ENCODE measurements around the gene TIGD3.

The TIGD3 gene

GRCh38 chr11:65357856-65358356 is 3.4 kb downstream of the TIGD3 start:
- H3K4ac ChIP-seq (ENCODE audit: low read length) = no peak overlapping the region
- no peak overlapping the region for H3K23ac ChIP-seq (ENCODE audit: low read depth, low read length, poor library complexity)
- H3K27ac ChIP-seq (replicated peaks; ENCODE audit: low read length) = no peak overlapping the region
- H3K9me3 ChIP-seq (replicated peaks in 1 of 2; ENCODE audit: control insufficient read depth in 2 of 2, insufficient read depth in 1 of 2, low read depth in 1 of 2, low read length in 2 of 2) = no peaks in the 10 kb centered on the region
- H2AFZ ChIP-seq (ENCODE audit: low read length) = no peak overlapping the region
- peak overlapping the region; percentile 11 for H3K18ac ChIP-seq (ENCODE audit: low read length)
- no peak overlapping the region for H2BK12ac ChIP-seq (ENCODE audit: low read length)
- H2AK5ac ChIP-seq (ENCODE audit: low read depth, low read length) = no peak overlapping the region
- no peak overlapping the region for H2BK15ac ChIP-seq (ENCODE audit: low read length)
- no peak overlapping the region for H2BK120ac ChIP-seq (ENCODE audit: low read depth, low read length)
- peaks cover 16 to 28% of the 10 kb centered on the region in 2 donors for H3K4me1 ChIP-seq (ENCODE audit: control insufficient read depth in 2 of 2, insufficient read depth in 1 of 2, low read depth in 1 of 2, low read length in 2 of 2)
- peaks cover 0 to 15% (median 0%) of the 10 kb centered on the region in 3 experiments for H3K27me3 ChIP-seq (ENCODE audit: control insufficient read depth in 3 of 3, insufficient read depth in 3 of 3, low read depth in 1 of 3, low read length in 3 of 3)
- no peak overlapping the region for H3K4me3 ChIP-seq (ENCODE audit: low read length in 2 of 2)
- peak overlapping the region; percentile 42 for H2BK5ac ChIP-seq (ENCODE audit: low read length)
- H3K36me3 ChIP-seq (replicated peaks in 1 of 2; ENCODE audit: control insufficient read depth in 2 of 2, insufficient read depth in 2 of 2, low read length in 2 of 2) = peaks cover 2 to 6% of the 10 kb centered on the region in 2 donors
- H3K4me2 ChIP-seq (ENCODE audit: insufficient read depth, low read length, poor library complexity, severe bottlenecking) = no peak overlapping the region
- no peak for DNase-seq (ENCODE audit: low spot score)
- H4K91ac ChIP-seq (ENCODE audit: low read depth, low read length, poor library complexity) = no peak overlapping the region
- no peak overlapping the region for H4K8ac ChIP-seq (ENCODE audit: low read depth, low read length)
- H3K9ac ChIP-seq (ENCODE audit: low read depth, low read length, poor library complexity) = no peak overlapping the region
- H3K14ac ChIP-seq (ENCODE audit: low read length) = no peak overlapping the region
- WGBS, 2 donors (ENCODE audit: extremely low coverage in 2 of 2, insufficient read length in 2 of 2, insufficient replicate concordance in 1 of 2) = no CpG with 5 or more reads among the region's 8 CpGs
- H3K79me1 ChIP-seq (ENCODE audit: low read depth, low read length) = no peaks in the 10 kb centered on the region

DNA sequence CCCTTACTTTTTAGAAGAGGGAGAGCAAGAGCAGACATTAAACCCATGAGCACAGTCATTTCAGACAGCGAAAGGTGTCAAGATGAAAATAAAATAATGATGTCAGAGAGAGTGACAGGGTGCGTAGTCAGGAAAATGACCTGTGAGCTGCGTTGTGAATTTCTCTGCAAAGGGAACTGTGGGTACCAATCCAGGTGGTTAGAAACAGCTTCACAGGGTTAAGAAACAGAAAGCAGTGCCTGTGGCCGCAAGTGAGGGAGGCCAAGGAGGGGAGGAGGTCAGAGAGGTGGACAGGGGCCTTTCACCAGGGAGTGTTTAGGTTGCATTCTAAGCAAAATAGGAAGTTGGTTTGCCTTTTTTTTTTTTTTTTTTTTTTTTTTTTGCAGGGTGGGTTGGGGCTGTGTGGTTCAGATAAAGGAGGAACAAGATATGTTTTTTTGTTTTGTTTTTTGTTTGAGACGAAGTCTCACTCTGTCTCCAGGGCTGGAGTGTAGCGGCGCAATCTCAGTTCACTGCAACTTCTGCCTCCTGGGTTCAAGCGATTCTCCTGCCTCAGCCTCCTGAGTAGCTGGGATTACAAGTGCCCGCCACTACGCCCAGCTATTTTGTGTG is 7.9 kb downstream of the TIGD3 start:
- Histone ChIP-seq H4K8ac (ENCODE audit: low read depth, low read length) (no peak overlapping the region), H3K4me3 (ENCODE audit: low read length in 2 of 2) (no peak overlapping the region), H3K27me3 (ENCODE audit: control insufficient read depth in 3 of 3, insufficient read depth in 3 of 3, low read depth in 1 of 3, low read length in 3 of 3) (no peaks in the 10 kb centered on the region), H2AK5ac (ENCODE audit: low read depth, low read length) (no peak overlapping the region), H3K4me2 (ENCODE audit: insufficient read depth, low read length, poor library complexity, severe bottlenecking) (no peak overlapping the region), H3K4me1 (ENCODE audit: control insufficient read depth in 2 of 2, insufficient read depth in 1 of 2, low read depth in 1 of 2, low read length in 2 of 2) (peaks cover 6% of the 10 kb centered on the region in 2 donors), H4K91ac (ENCODE audit: low read depth, low read length, poor library complexity) (no peak overlapping the region), H3K18ac (ENCODE audit: low read length) (no peak overlapping the region), H2AFZ (ENCODE audit: low read length) (no peak overlapping the region), H3K4ac (ENCODE audit: low read length) (no peak overlapping the region), H3K27ac (replicated peaks; ENCODE audit: low read length) (no peak overlapping the region), H2BK12ac (ENCODE audit: low read length) (no peak overlapping the region), H3K36me3 (replicated peaks in 1 of 2; ENCODE audit: control insufficient read depth in 2 of 2, insufficient read depth in 2 of 2, low read length in 2 of 2) (no peaks in the 10 kb centered on the region), H2BK15ac (ENCODE audit: low read length) (no peak overlapping the region), H2BK5ac (ENCODE audit: low read length) (no peak overlapping the region), H2BK120ac (ENCODE audit: low read depth, low read length) (no peak overlapping the region), H3K14ac (ENCODE audit: low read length) (no peak overlapping the region), H3K9me3 (replicated peaks in 1 of 2; ENCODE audit: control insufficient read depth in 2 of 2, insufficient read depth in 1 of 2, low read depth in 1 of 2, low read length in 2 of 2) (no peaks in the 10 kb centered on the region), H3K79me1 (ENCODE audit: low read depth, low read length) (no peaks in the 10 kb centered on the region), H3K9ac (ENCODE audit: low read depth, low read length, poor library complexity) (no peak overlapping the region), H3K23ac (ENCODE audit: low read depth, low read length, poor library complexity) (no peak overlapping the region)
- no CpG with 5 or more reads among the region's 10 CpGs for WGBS, 2 donors (ENCODE audit: extremely low coverage in 2 of 2, insufficient read length in 2 of 2, insufficient replicate concordance in 1 of 2)
- DNase-seq (ENCODE audit: low spot score) = no peak

DNA sequence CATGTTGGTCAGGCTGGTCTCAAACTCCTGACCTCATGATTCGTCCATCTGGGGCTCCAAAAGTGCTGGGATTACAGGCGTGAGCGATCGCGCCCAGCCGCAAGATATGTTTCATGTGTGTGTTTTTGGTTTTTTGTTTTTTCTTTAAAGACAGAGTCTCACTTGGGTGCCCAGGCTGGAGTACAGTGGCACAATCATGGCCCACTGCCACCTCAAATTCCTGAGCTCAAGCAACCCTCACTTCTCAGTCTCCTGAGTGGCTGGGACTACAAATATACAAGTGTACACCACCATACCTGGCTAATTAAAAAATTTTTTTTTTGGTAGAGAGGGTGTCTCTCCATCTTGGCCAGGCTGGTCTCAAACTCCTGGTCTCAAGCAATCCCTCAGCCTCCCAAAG is 8.4 kb downstream of the TIGD3 start:
- Histone ChIP-seq H2BK12ac (ENCODE audit: low read length) (no peak overlapping the region), H3K4ac (ENCODE audit: low read length) (no peak overlapping the region), H2BK120ac (ENCODE audit: low read depth, low read length) (no peak overlapping the region), H4K8ac (ENCODE audit: low read depth, low read length) (no peak overlapping the region), H3K79me1 (ENCODE audit: low read depth, low read length) (no peaks in the 10 kb centered on the region), H2BK15ac (ENCODE audit: low read length) (no peak overlapping the region), H3K4me3 (ENCODE audit: low read length in 2 of 2) (no peak overlapping the region), H3K23ac (ENCODE audit: low read depth, low read length, poor library complexity) (no peak overlapping the region), H3K18ac (ENCODE audit: low read length) (no peak overlapping the region), H3K4me2 (ENCODE audit: insufficient read depth, low read length, poor library complexity, severe bottlenecking) (no peak overlapping the region), H3K9me3 (replicated peaks in 1 of 2; ENCODE audit: control insufficient read depth in 2 of 2, insufficient read depth in 1 of 2, low read depth in 1 of 2, low read length in 2 of 2) (no peaks in the 10 kb centered on the region), H4K91ac (ENCODE audit: low read depth, low read length, poor library complexity) (no peak overlapping the region), H3K14ac (ENCODE audit: low read length) (no peak overlapping the region), H3K9ac (ENCODE audit: low read depth, low read length, poor library complexity) (no peak overlapping the region), H3K36me3 (replicated peaks in 1 of 2; ENCODE audit: control insufficient read depth in 2 of 2, insufficient read depth in 2 of 2, low read length in 2 of 2) (no peaks in the 10 kb centered on the region), H3K4me1 (ENCODE audit: control insufficient read depth in 2 of 2, insufficient read depth in 1 of 2, low read depth in 1 of 2, low read length in 2 of 2) (peaks cover 6% of the 10 kb centered on the region in 2 donors), H2AFZ (ENCODE audit: low read length) (no peak overlapping the region), H2AK5ac (ENCODE audit: low read depth, low read length) (no peak overlapping the region), H2BK5ac (ENCODE audit: low read length) (no peak overlapping the region), H3K27me3 (ENCODE audit: control insufficient read depth in 3 of 3, insufficient read depth in 3 of 3, low read depth in 1 of 3, low read length in 3 of 3) (no peaks in the 10 kb centered on the region), H3K27ac (replicated peaks; ENCODE audit: low read length) (no peak overlapping the region)
- WGBS, 2 donors (ENCODE audit: extremely low coverage in 2 of 2, insufficient read length in 2 of 2, insufficient replicate concordance in 1 of 2) = no CpG with 5 or more reads among the region's 6 CpGs
- DNase-seq (ENCODE audit: low spot score) = no peak

GRCh38 chr11:65363770-65364169 is 9.2 kb downstream of the TIGD3 start:
- Histone ChIP-seq H3K4me1 (ENCODE audit: control insufficient read depth in 2 of 2, insufficient read depth in 1 of 2, low read depth in 1 of 2, low read length in 2 of 2) (peaks cover 6% of the 10 kb centered on the region in 2 donors), H4K91ac (ENCODE audit: low read depth, low read length, poor library complexity) (no peak overlapping the region), H2AFZ (ENCODE audit: low read length) (no peak overlapping the region), H2BK15ac (ENCODE audit: low read length) (no peak overlapping the region), H3K27ac (replicated peaks; ENCODE audit: low read length) (no peak overlapping the region), H3K4ac (ENCODE audit: low read length) (no peak overlapping the region), H3K79me1 (ENCODE audit: low read depth, low read length) (no peaks in the 10 kb centered on the region), H3K23ac (ENCODE audit: low read depth, low read length, poor library complexity) (no peak overlapping the region), H3K18ac (ENCODE audit: low read length) (no peak overlapping the region), H3K27me3 (ENCODE audit: control insufficient read depth in 3 of 3, insufficient read depth in 3 of 3, low read depth in 1 of 3, low read length in 3 of 3) (no peaks in the 10 kb centered on the region), H2BK5ac (ENCODE audit: low read length) (no peak overlapping the region), H3K9me3 (replicated peaks in 1 of 2; ENCODE audit: control insufficient read depth in 2 of 2, insufficient read depth in 1 of 2, low read depth in 1 of 2, low read length in 2 of 2) (no peaks in the 10 kb centered on the region), H2BK120ac (ENCODE audit: low read depth, low read length) (no peak overlapping the region), H2AK5ac (ENCODE audit: low read depth, low read length) (no peak overlapping the region), H3K14ac (ENCODE audit: low read length) (no peak overlapping the region), H2BK12ac (ENCODE audit: low read length) (no peak overlapping the region), H3K36me3 (replicated peaks in 1 of 2; ENCODE audit: control insufficient read depth in 2 of 2, insufficient read depth in 2 of 2, low read length in 2 of 2) (no peaks in the 10 kb centered on the region), H4K8ac (ENCODE audit: low read depth, low read length) (no peak overlapping the region), H3K4me2 (ENCODE audit: insufficient read depth, low read length, poor library complexity, severe bottlenecking) (no peak overlapping the region), H3K9ac (ENCODE audit: low read depth, low read length, poor library complexity) (no peak overlapping the region), H3K4me3 (ENCODE audit: low read length in 2 of 2) (no peak overlapping the region)
- no CpG with 5 or more reads among the region's 3 CpGs for WGBS, 2 donors (ENCODE audit: extremely low coverage in 2 of 2, insufficient read length in 2 of 2, insufficient replicate concordance in 1 of 2)
- DNase-seq (ENCODE audit: low spot score) = no peak
